GM12878 (cell line): ENCODE results near the gene CDC25A. TPM values are rescaled to one million over a fixed set of nuclear protein-coding genes. Genes with fewer than 3 reads are reported as not detected.

Experiments
- ATAC-seq: fragments of 200-7000 bp; cut with Tn5 transposase; 3 replicates; pipeline ENCODE4 v1.9.1; 2020; ENCODE audit warnings: mild to moderate bottlenecking, moderate library complexity
- BruUV-seq: library from RNA; stranded (reverse); fragments of 400-500 nt; replicated peaks from 2 replicates; lab custom pipeline; 2021; lab: Mats Ljungman, UMichigan
- CTCF ChIA-PET: fragments of 300-600 bp; sonication (Branson Sonifier 250); formaldehyde crosslinking; extraction: SDS; loops from one replicate; lab custom pipeline; 2021; ENCODE audit warnings: inconsistent platforms; lab: Yijun Ruan, JAX
- POLR2A ChIA-PET: fragments of 350-600 bp; formaldehyde crosslinking; extraction: SDS; loops from one replicate; lab custom pipeline; 2021; ENCODE audit warnings: inconsistent platforms; lab: Charles Lee
- RAD21 ChIA-PET: fragments of 300-600 bp; sonication (Branson Sonifier 250); formaldehyde crosslinking; loops from one replicate; lab custom pipeline; 2023; ENCODE audit warnings: antibody characterized with exemption; ENCODE audit not compliant: unreplicated experiment; lab: Charles Lee
- SMC1A ChIA-PET: fragments of 300-600 bp; sonication (Branson Sonifier 250); formaldehyde crosslinking; loops from one replicate; lab custom pipeline; 2023; ENCODE audit not compliant: unreplicated experiment, uncharacterized antibody; lab: Charles Lee
- DNase-seq: peaks from one replicate; pipeline ENCODE4 v3.0.0-alpha.2; 2011; ENCODE audit warnings: low read depth, low spot score
- FAIRE-seq: peaks from 3 replicates; lab custom pipeline; 2011; peaks lifted over from hg19 to GRCh38; lab: Jason Lieb, UNC
- H2AFZ ChIP-seq: 2 replicates; pipeline ENCODE4 v1.6.0; 2011; ENCODE audit warnings: low read depth, low read length, control low read depth; ENCODE audit not compliant: control insufficient read depth
- H3K27ac ChIP-seq: 2 replicates; pipeline ENCODE4 v1.5.1; 2011; ENCODE audit warnings: control low read depth; ENCODE audit not compliant: control insufficient read depth, insufficient read depth
- H3K27me3 ChIP-seq, 2 experiments: replicated peaks in 1 of 2; 2 replicates each; pipeline versions ENCODE4 v1.6.0 to v1.6.1; 2011; ENCODE audit warnings: low read length in 1 of 2; ENCODE audit not compliant: control insufficient read depth in 2 of 2, insufficient read depth in 2 of 2
- H3K36me3 ChIP-seq, 2 experiments: 2 replicates each; pipeline ENCODE4 v1.5.1; 2011; ENCODE audit warnings: low read length in 1 of 2; ENCODE audit not compliant: control insufficient read depth in 2 of 2, insufficient read depth in 2 of 2
- H3K4me1 ChIP-seq: 2 replicates; pipeline ENCODE4 v1.6.1; 2011; ENCODE audit warnings: mild to moderate bottlenecking, low read length, moderate library complexity, mixed read lengths; ENCODE audit not compliant: control insufficient read depth, insufficient read depth
- H3K4me2 ChIP-seq: 2 replicates; pipeline ENCODE4 v1.6.0; 2011; ENCODE audit warnings: control low read depth; ENCODE audit not compliant: control insufficient read depth, insufficient read depth
- H3K4me3 ChIP-seq: fragments of 200-600 bp; sonication (generic); 2 replicates; pipeline ENCODE4 v1.5.1; 2016
- H3K79me2 ChIP-seq: 2 replicates; pipeline ENCODE4 v1.6.0; 2011; ENCODE audit warnings: low read length; ENCODE audit not compliant: control insufficient read depth, insufficient read depth
- H3K9ac ChIP-seq: 2 replicates; pipeline ENCODE4 v1.8.0; 2011; ENCODE audit warnings: low read length, control low read depth, mixed read lengths; ENCODE audit not compliant: control insufficient read depth, insufficient read depth
- H3K9me3 ChIP-seq: replicated peaks from 3 replicates; pipeline ENCODE4 v1.5.1; 2011; ENCODE audit warnings: mild to moderate bottlenecking, low read length; ENCODE audit not compliant: control insufficient read depth, insufficient read depth
- H4K20me1 ChIP-seq: 2 replicates; pipeline ENCODE4 v1.6.0; 2011; ENCODE audit not compliant: control insufficient read depth, insufficient read depth
- EED ChIP-seq: sonication (generic); IDR thresholded peaks from 2 replicates; pipeline ENCODE4 v1.6.1; 2016; ENCODE audit warnings: antibody characterized with exemption, low read depth
- ETV6 ChIP-seq, 2 experiments: fragments of 450-650 bp in 1 of 2; IDR thresholded peaks in 1 of 2; conservative IDR thresholded peaks in 1 of 2; 2 replicates each; pipeline ENCODE4 v1.6.1; 2014; ENCODE audit warnings: antibody characterized with exemption in 1 of 2, borderline replicate concordance in 1 of 2, low read depth in 1 of 2, mild to moderate bottlenecking in 1 of 2, moderate library complexity in 1 of 2
- FOS ChIP-seq: IDR thresholded peaks from 3 replicates; pipeline ENCODE4 v1.6.1; 2011; ENCODE audit warnings: borderline replicate concordance; ENCODE audit not compliant: insufficient read length; ENCODE audit errors: extremely low read depth
- HDGF ChIP-seq: fragments of 450-650 bp; IDR thresholded peaks from 2 replicates; pipeline ENCODE4 v1.6.1; 2016; ENCODE audit warnings: antibody characterized with exemption
- MTA2 ChIP-seq: fragments of 450-650 bp; IDR thresholded peaks from 2 replicates; pipeline ENCODE4 v1.6.1; 2016; ENCODE audit warnings: low read depth, mild to moderate bottlenecking, moderate library complexity
- PAX5 ChIP-seq: IDR thresholded peaks from 2 replicates; pipeline ENCODE4 v1.6.1; 2011; ENCODE audit warnings: low read depth, low read length, borderline replicate concordance
- SIX5 ChIP-seq: IDR thresholded peaks from 2 replicates; pipeline ENCODE4 v1.6.1; 2011; ENCODE audit warnings: mild to moderate bottlenecking, low read depth, low read length, moderate library complexity; ENCODE audit not compliant: severe bottlenecking
- SMC3 ChIP-seq: IDR thresholded peaks from 2 replicates; pipeline ENCODE4 v1.6.1; 2011; ENCODE audit warnings: low read length, improper control_type of control experiment, borderline replicate concordance
- WGBS: methylation state at CpG from one replicate; pipeline ENCODE4 v1.1.6; 2016; ENCODE audit warnings: low lambda C conversion rate; ENCODE audit not compliant: insufficient replicate concordance, insufficient coverage; ENCODE audit errors: missing lambda C conversion rate; 5-methylcytosine and 5-hydroxymethylcytosine counted together
- in situ Hi-C: fragments of 300-500 bp; cut with MboI; formaldehyde crosslinking; loops from 9 replicates; pipeline ENCODE4 v1.14.3; 2018; ENCODE audit warnings: mixed read lengths
- intact Hi-C: fragments of 100-400 bp; cut with micrococcal nuclease; formaldehyde crosslinking; loops from one replicate; pipeline ENCODE4 v1.14.2; 2022; ENCODE audit not compliant: unreplicated experiment
- polyA plus RNA-seq, 11 experiments: library from polyadenylated mRNA; depleted of rRNA in 4 of 11; unstranded in 6 of 11; stranded (reverse) in 5 of 11; fragments of >200 nt; fragmentation: Nextera tagmentation in 4 of 11; fragmentation: Illumina TruSeq in 1 of 11; extraction: Ambion mirVana in 4 of 11; extraction: Trizol in 1 of 11; gene quantifications; 1 replicate in 1 of 11; 2 replicates in 10 of 11; pipeline versions ENCODE4 v1.2.1 to v1.2.3, GENCODE V29; 2011 to 2016; ENCODE audit warnings: inconsistent platforms in 2 of 11, missing spikeins in 2 of 11, low read depth in 1 of 11
- total RNA-seq, 4 experiments: library from RNA; depleted of rRNA in 3 of 4; stranded (reverse); fragments of >200 nt in 3 of 4; fragmentation: Illumina TruSeq in 1 of 4; extraction: Trizol in 1 of 4; gene quantifications; 2 replicates each; pipeline versions ENCODE4 v1.2.1 to v1.2.3, GENCODE V29; 2013 to 2021
- TF ChIP-seq, protein P1 (sequence below): fragments of 150-350 bp; IDR thresholded peaks from 2 replicates; pipeline ENCODE4 v1.6.1; 2016; ENCODE audit warnings: low read depth, low read length
- TF ChIP-seq, protein P2 (sequence below): fragments of 450-650 bp; IDR thresholded peaks from 2 replicates; pipeline ENCODE4 v1.6.1; 2017; ENCODE audit warnings: mild to moderate bottlenecking
- TF ChIP-seq, protein P3 (sequence below): IDR thresholded peaks from 2 replicates; pipeline ENCODE4 v1.6.1; 2012; ENCODE audit warnings: low read length, inconsistent platforms

Gene CDC25A
- total and polyA plus RNA-seq, 10 of the 15 experiments (the other 5 are each of a cell fraction or from before 2014, with no cell fraction given), result 2.9 to 36.6 (median 26.9) TPM

DNA sequence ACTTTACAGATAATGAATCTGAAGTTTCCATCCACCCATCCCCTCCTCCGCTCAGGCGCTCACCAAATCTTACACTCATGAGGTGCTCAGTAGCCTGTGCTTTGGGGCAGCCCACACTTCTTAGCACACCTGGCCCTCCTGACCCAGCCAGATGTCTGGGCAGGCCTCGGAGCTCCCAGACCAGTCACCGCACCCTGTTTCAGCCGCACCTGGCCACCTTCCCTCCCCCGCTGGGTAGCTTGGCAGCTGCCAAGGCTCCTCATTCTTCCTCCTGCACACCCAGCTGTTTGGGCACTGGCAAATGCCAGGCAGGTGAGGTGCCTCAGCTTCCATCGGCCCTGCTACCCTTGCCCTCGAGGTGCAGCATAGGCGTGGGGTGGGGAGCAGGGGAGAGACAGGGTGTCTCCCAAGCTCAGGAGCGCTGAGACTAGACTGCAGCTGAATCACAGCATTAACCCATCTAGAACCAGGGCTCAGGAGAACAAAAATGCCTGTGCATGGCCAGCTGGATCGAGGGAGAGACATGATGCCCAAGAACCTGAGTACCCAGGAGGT lies 45.8 kb downstream of the CDC25A start (continued):
- TF ChIP-seq, protein P1, sequence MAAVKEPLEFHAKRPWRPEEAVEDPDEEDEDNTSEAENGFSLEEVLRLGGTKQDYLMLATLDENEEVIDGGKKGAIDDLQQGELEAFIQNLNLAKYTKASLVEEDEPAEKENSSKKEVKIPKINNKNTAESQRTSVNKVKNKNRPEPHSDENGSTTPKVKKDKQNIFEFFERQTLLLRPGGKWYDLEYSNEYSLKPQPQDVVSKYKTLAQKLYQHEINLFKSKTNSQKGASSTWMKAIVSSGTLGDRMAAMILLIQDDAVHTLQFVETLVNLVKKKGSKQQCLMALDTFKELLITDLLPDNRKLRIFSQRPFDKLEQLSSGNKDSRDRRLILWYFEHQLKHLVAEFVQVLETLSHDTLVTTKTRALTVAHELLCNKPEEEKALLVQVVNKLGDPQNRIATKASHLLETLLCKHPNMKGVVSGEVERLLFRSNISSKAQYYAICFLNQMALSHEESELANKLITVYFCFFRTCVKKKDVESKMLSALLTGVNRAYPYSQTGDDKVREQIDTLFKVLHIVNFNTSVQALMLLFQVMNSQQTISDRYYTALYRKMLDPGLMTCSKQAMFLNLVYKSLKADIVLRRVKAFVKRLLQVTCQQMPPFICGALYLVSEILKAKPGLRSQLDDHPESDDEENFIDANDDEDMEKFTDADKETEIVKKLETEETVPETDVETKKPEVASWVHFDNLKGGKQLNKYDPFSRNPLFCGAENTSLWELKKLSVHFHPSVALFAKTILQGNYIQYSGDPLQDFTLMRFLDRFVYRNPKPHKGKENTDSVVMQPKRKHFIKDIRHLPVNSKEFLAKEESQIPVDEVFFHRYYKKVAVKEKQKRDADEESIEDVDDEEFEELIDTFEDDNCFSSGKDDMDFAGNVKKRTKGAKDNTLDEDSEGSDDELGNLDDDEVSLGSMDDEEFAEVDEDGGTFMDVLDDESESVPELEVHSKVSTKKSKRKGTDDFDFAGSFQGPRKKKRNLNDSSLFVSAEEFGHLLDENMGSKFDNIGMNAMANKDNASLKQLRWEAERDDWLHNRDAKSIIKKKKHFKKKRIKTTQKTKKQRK, result no peak
- TF ChIP-seq SMC3 (no peak), MTA2 (no peak), SIX5 (no peak)

DNA sequence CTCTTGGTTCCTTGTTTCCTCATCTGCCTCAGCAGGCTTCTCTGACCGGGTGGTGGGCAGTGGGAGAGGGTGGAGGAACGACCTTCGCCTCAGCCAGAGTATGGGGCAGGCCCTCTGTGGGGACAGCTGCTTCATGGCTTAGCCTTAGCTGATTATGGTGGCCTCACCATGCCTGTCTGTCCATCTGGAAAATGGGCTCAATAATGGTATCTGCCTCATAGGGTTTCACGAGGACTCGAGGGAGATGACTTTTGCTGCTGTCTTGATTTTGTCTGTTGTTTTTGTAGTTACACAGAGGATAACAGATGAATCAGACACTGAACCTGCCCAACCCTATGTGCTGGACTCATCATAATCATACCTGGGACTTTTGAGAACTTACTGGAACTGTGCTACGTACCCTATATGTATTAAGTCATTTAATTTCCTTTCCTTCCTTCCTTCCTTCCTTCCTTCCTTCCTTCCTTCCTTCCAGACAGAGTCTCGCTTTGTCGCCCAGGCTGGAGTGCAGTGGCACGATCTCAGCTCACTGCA lies 46.5 kb downstream of the CDC25A start:
- Histone ChIP-seq H3K9ac (no peak overlapping the region), H3K79me2 (no peaks in the 10 kb centered on the region), H3K27me3 (no peaks in the 10 kb centered on the region; a peak in 1 of 4 replicates), H4K20me1 (no peaks in the 10 kb centered on the region), H3K4me2 (no peak overlapping the region), H3K9me3 (no peaks in the 10 kb centered on the region), H3K4me3 (no peak overlapping the region), H3K36me3 (no peaks in the 10 kb centered on the region), H2AFZ (no peak overlapping the region), H3K4me1 (no peaks in the 10 kb centered on the region), H3K27ac (no peak overlapping the region)
- WGBS, result 52% methylated on average over 9 of the region's 9 CpGs
- ChIA-PET CTCF (interaction anchor here (1.2 to 4.8 kb wide), 2 partner anchors 10 to 16 kb away, joined by 3 to 21 read pairs; no protein-coding TSS in a partner anchor), POLR2A (no interaction called here), RAD21 (no interaction called here), SMC1A (no interaction called here)
- ATAC-seq (no peak; the same call in 2 of the 3 replicates), FAIRE-seq (no peak), DNase-seq (no peak)
- intact Hi-C loops (no loop called here), in situ Hi-C loops (no loop called here)
- BruUV-seq, result no TSS peak
- TF ChIP-seq PAX5, result no peak
- no peak for TF ChIP-seq FOS
- TF ChIP-seq, protein P2, sequence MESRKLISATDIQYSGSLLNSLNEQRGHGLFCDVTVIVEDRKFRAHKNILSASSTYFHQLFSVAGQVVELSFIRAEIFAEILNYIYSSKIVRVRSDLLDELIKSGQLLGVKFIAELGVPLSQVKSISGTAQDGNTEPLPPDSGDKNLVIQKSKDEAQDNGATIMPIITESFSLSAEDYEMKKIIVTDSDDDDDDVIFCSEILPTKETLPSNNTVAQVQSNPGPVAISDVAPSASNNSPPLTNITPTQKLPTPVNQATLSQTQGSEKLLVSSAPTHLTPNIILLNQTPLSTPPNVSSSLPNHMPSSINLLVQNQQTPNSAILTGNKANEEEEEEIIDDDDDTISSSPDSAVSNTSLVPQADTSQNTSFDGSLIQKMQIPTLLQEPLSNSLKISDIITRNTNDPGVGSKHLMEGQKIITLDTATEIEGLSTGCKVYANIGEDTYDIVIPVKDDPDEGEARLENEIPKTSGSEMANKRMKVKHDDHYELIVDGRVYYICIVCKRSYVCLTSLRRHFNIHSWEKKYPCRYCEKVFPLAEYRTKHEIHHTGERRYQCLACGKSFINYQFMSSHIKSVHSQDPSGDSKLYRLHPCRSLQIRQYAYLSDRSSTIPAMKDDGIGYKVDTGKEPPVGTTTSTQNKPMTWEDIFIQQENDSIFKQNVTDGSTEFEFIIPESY, result no peak
- TF ChIP-seq ETV6 (conservative IDR thresholded peaks at IDR 0.05 in 1 of 2, IDR thresholded peaks at IDR 0.05 in 1 of 2; ENCODE audit: borderline replicate concordance in 1 of 2, low read depth in 1 of 2), result 0 out of 4 replicates have a peak, but pooled peaks of 1 of the 2 experiments have one; percentile 47
- TF ChIP-seq SIX5, result no peak
- no peak for TF ChIP-seq EED
- TF ChIP-seq, protein P3, sequence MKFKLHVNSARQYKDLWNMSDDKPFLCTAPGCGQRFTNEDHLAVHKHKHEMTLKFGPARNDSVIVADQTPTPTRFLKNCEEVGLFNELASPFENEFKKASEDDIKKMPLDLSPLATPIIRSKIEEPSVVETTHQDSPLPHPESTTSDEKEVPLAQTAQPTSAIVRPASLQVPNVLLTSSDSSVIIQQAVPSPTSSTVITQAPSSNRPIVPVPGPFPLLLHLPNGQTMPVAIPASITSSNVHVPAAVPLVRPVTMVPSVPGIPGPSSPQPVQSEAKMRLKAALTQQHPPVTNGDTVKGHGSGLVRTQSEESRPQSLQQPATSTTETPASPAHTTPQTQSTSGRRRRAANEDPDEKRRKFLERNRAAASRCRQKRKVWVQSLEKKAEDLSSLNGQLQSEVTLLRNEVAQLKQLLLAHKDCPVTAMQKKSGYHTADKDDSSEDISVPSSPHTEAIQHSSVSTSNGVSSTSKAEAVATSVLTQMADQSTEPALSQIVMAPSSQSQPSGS, result no peak
- TF ChIP-seq HDGF, result no peak
